Measurements from ENCODE around the gene MRPS16.

GRCh38 chr10:73248259-73248724, 4.2 kb downstream of the MRPS16 start:
- TF ChIP-seq CTCF (conservative IDR thresholded peaks at IDR 0.05; ENCODE audit: low read depth, low read length), result no peak
- no peak for TF ChIP-seq EZH2 (IDR thresholded peaks at IDR 0.05; ENCODE audit: borderline replicate concordance, low read depth, low read length, poor library complexity, severe bottlenecking)

Data from A673 (cell line).